A549 (cell line): Measurements from ENCODE around the gene NCOR2. TPM values are rescaled to one million over a fixed set of nuclear protein-coding genes. Genes with fewer than 3 reads are reported as not detected.

Experiments
- ATAC-seq, 2 experiments: fragments of 200-7000 bp in 1 of 2; fragments of >200 bp in 1 of 2; cut with Nextera tagmentation in 1 of 2; cut with Tn5 transposase in 1 of 2; 3 replicates each; pipeline versions ENCODE4 v1.8.0 to v1.9.1; 2018 to 2020; ENCODE audit warnings: mild to moderate bottlenecking in 1 of 2, moderate library complexity in 1 of 2
- CTCF ChIA-PET: fragments of 300-600 bp; sonication (Branson Sonifier 250); formaldehyde crosslinking; extraction: SDS; loops from one replicate; lab custom pipeline; 2021; ENCODE audit warnings: antibody characterized with exemption, inconsistent platforms; lab: Yijun Ruan, JAX
- POLR2A ChIA-PET: fragments of 350-600 bp; formaldehyde crosslinking; extraction: SDS; loops from one replicate; lab custom pipeline; 2021; ENCODE audit warnings: antibody characterized with exemption, inconsistent platforms; lab: Yijun Ruan, JAX
- DNase-seq, 2 experiments: peaks; one replicate each; pipeline versions ENCODE4 v3.0.0 to v3.0.0-alpha.2; 2011 to 2016; ENCODE audit warnings: low read depth in 1 of 2, low spot score in 1 of 2
- FAIRE-seq: peaks from 2 replicates; lab custom pipeline; 2011; peaks lifted over from hg19 to GRCh38; lab: Jason Lieb, UNC
- H3K27ac ChIP-seq, 2 experiments: fragments of >200 bp; sonication (Bioruptor Twin); formaldehyde crosslinking; 3 replicates each; pipeline ENCODE4 v1.5.1; 2016 to 2017
- H3K4me1 ChIP-seq: fragments of >200 bp; sonication (Bioruptor Twin); formaldehyde crosslinking; 3 replicates; pipeline ENCODE4 v1.6.1; 2016
- H3K4me2 ChIP-seq: fragments of >200 bp; sonication (Bioruptor Twin); formaldehyde crosslinking; 3 replicates; pipeline ENCODE4 v1.6.1; 2016
- H3K4me3 ChIP-seq: fragments of >200 bp; sonication (Bioruptor Twin); formaldehyde crosslinking; 3 replicates; pipeline ENCODE4 v1.5.1; 2016
- H3K9me3 ChIP-seq: fragments of >200 bp; sonication (Bioruptor Twin); formaldehyde crosslinking; 3 replicates; pipeline ENCODE4 v1.6.1; 2016
- CEBPB ChIP-seq, 2 experiments: fragments of >200 bp in 1 of 2; sonication (Bioruptor Twin) in 1 of 2; formaldehyde crosslinking in 1 of 2; IDR thresholded peaks; 2 replicates each; pipeline ENCODE4 v1.6.1; 2012 to 2016
- CHD2 ChIP-seq: fragments of 150-350 bp; IDR thresholded peaks from 2 replicates; pipeline ENCODE4 v1.6.1; 2014; ENCODE audit warnings: low read length; ENCODE audit not compliant: partially characterized antibody
- EHF ChIP-seq: fragments of 250-450 bp; sonication (Bioruptor Pico); IDR thresholded peaks from 2 replicates; pipeline ENCODE4 v1.5.0; 2020; ENCODE audit warnings: mild to moderate bottlenecking
- ESRRA ChIP-seq: fragments of 150-350 bp; IDR thresholded peaks from 2 replicates; pipeline ENCODE4 v1.6.1; 2014; ENCODE audit warnings: mild to moderate bottlenecking, low read length, borderline replicate concordance
- FOSB ChIP-seq: fragments of 250-450 bp; sonication (Bioruptor Pico); IDR thresholded peaks from 2 replicates; pipeline ENCODE4 v1.5.0; 2020; ENCODE audit warnings: mild to moderate bottlenecking, moderate library complexity
- FOSL2 ChIP-seq, 2 experiments: fragments of 450-650 bp in 1 of 2; fragments of >200 bp in 1 of 2; sonication (Bioruptor Twin) in 1 of 2; formaldehyde crosslinking; IDR thresholded peaks; 2 replicates each; pipeline versions ENCODE4 v1.5.0 to v1.6.1; 2016 to 2020; ENCODE audit warnings: mild to moderate bottlenecking in 1 of 2, moderate library complexity in 1 of 2
- HOXA7 ChIP-seq: fragments of 250-450 bp; sonication (Bioruptor Pico); IDR thresholded peaks from 2 replicates; pipeline ENCODE4 v1.5.0; 2020; ENCODE audit warnings: mild to moderate bottlenecking, moderate library complexity
- KDM1A ChIP-seq: fragments of 200-600 bp; sonication (generic); IDR thresholded peaks from 2 replicates; pipeline ENCODE4 v1.6.1; 2016; ENCODE audit warnings: low read depth, mild to moderate bottlenecking
- MAFK ChIP-seq: fragments of 450-650 bp; IDR thresholded peaks from 2 replicates; pipeline ENCODE4 v1.6.1; 2014; ENCODE audit not compliant: partially characterized antibody
- MYC ChIP-seq: IDR thresholded peaks from 2 replicates; pipeline ENCODE4 v1.6.1; 2012; ENCODE audit warnings: mild to moderate bottlenecking, inconsistent platforms, low read length, improper control_type of control experiment, borderline replicate concordance
- NFE2L2 ChIP-seq: fragments of 150-350 bp; conservative IDR thresholded peaks from 2 replicates; pipeline ENCODE4 v1.6.1; 2014; ENCODE audit warnings: low read length
- NPAS2 ChIP-seq: fragments of 250-450 bp; sonication (Bioruptor Pico); IDR thresholded peaks from 2 replicates; pipeline ENCODE4 v1.8.0; 2022; ENCODE audit warnings: mild to moderate bottlenecking, moderate library complexity, borderline replicate concordance
- PHF8 ChIP-seq: fragments of 200-600 bp; sonication (generic); IDR thresholded peaks from 2 replicates; pipeline ENCODE4 v1.6.1; 2016; ENCODE audit warnings: low read depth, mild to moderate bottlenecking, antibody characterized with exemption, moderate library complexity, borderline replicate concordance
- RAD21 ChIP-seq, 2 experiments: fragments of >200 bp in 1 of 2; sonication (Bioruptor Twin) in 1 of 2; formaldehyde crosslinking in 1 of 2; IDR thresholded peaks in 1 of 2; conservative IDR thresholded peaks in 1 of 2; 2 replicates in 1 of 2; 3 replicates in 1 of 2; pipeline ENCODE4 v1.6.1; 2012 to 2018; ENCODE audit warnings: inconsistent platforms in 1 of 2
- RFX5 ChIP-seq: fragments of 450-650 bp; IDR thresholded peaks from 2 replicates; pipeline ENCODE4 v1.7.1; 2014; ENCODE audit warnings: antibody characterized with exemption, mild to moderate bottlenecking, moderate library complexity
- SMC3 ChIP-seq: fragments of >200 bp; sonication (Bioruptor Twin); formaldehyde crosslinking; IDR thresholded peaks from 3 replicates; pipeline ENCODE4 v1.6.1; 2018; ENCODE audit warnings: inconsistent platforms
- WGBS: methylation state at CpG from one replicate; pipeline ENCODE4 v1.1.6; 2017; ENCODE audit errors: missing lambda C conversion rate; 5-methylcytosine and 5-hydroxymethylcytosine counted together
- polyA plus RNA-seq, 4 experiments: library from polyadenylated mRNA; depleted of rRNA in 3 of 4; stranded (reverse); fragments of >200 nt; fragmentation: RNase III in 1 of 4; extraction: RNeasy Plus Mini Kit Qiagen cat#74134 plus additional on column Dnase treatment in 1 of 4; gene quantifications; 2 replicates in 3 of 4; 3 replicates in 1 of 4; pipeline ENCODE4 v1.2.3, GENCODE V29; 2011 to 2017
- TF ChIP-seq, protein P1 (sequence below): IDR thresholded peaks from 2 replicates; pipeline ENCODE4 v1.6.1; 2012
- TF ChIP-seq, protein P2 (sequence below): fragments of 250-450 bp; sonication (Bioruptor Pico); IDR thresholded peaks from 2 replicates; pipeline ENCODE4 v1.5.0; 2021; ENCODE audit warnings: mild to moderate bottlenecking, moderate library complexity, borderline replicate concordance
- TF ChIP-seq, protein P3 (sequence below): fragments of >200 bp; sonication (Bioruptor Twin); formaldehyde crosslinking; IDR thresholded peaks from 3 replicates; pipeline ENCODE4 v1.5.1; 2016
- TF ChIP-seq, protein P4 (sequence below): fragments of 450-650 bp; IDR thresholded peaks from 2 replicates; pipeline ENCODE4 v1.6.1; 2014; ENCODE audit warnings: antibody characterized with exemption
- TF ChIP-seq, protein P5 (sequence below): fragments of 250-450 bp; sonication (Bioruptor Pico); IDR thresholded peaks from 2 replicates; pipeline ENCODE4 v1.5.0; 2020; ENCODE audit warnings: low read depth, mild to moderate bottlenecking, moderate library complexity

Gene NCOR2
- polyA plus RNA-seq, 2 of the 4 experiments (the other 2 are of a cell fraction) = 14.1 to 151 TPM

DNA sequence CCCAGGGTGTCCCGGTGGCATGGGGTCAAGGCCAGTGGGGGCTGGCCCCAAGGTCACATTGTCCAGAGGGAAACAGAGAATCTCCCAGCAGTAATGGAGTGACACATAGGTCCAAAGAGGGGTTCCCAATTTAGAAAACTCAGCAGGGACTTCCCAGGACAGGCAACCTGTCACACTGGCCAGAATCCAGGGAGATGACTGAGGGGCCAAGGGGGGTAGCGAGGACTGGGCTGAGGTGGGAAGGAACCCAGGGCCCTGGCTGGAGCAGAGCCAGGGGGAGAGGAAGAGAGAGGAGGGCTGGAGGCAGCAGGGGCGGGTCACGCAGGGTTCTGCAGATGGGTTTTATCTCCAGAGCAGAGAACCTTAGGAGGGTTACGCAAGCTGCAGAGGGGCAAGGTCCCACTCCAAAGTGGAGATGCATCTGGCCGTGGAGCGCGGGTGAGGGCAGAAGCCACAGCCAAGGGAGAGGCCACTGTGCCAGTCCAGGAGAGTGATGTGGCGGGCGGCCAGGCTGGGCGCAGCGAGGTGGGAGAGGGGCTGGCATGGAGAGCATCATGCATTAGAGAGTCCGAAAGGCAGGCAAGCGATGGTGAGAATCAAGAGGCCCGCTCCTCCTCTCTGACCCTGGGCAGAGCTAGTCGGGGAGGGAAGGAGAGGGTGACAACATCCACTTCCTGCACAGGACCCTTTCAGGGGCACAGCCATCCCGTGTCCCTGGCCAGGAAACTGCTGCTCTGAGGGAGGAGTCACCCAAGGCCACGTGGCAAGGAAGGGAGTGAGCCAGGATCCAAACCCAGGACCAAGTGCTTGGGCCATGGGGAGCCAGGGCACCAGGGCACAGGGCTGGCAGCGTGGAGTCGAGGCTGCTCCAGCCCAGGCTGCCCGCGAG lies 29.0 kb downstream of the NCOR2 start:
- WGBS = 78% methylated on average over 21 of the region's 22 CpGs
- H3K4me2 ChIP-seq = 0 out of 3 replicates have a peak overlapping the region, but pooled peaks have one; percentile 6
- no peak for FAIRE-seq
- CTCF ChIA-PET = interaction anchor here (0.6 to 1.8 kb wide), 4 partner anchors 19 to 233 kb away, joined by 3 to 6 read pairs (median 4); no protein-coding TSS in a partner anchor
- POLR2A ChIA-PET = interaction anchor here (1.4 kb wide), 1 partner anchor 19 kb away, joined by 6 read pairs; no protein-coding TSS in a partner anchor
- H3K4me3 ChIP-seq = no peak overlapping the region
- no peak for TF ChIP-seq SMC3
- peak; percentile 57 to 83; a peak in 3 of 4 replicates for TF ChIP-seq CEBPB (IDR thresholded peaks at IDR 0.05)
- TF ChIP-seq, all 56 proteins: peak for 1
- Histone ChIP-seq H3K4me1 (peaks cover 78% of the 10 kb centered on the region), H3K27ac (peak overlapping the region in 1 of 2 experiments; percentile 61; a peak in 3 of 6 replicates), H3K9me3 (no peaks in the 10 kb centered on the region)
- no peak for DNase-seq
- ATAC-seq = peak in 1 of 2 experiments; percentile 9; a peak in 2 of 6 replicates

DNA sequence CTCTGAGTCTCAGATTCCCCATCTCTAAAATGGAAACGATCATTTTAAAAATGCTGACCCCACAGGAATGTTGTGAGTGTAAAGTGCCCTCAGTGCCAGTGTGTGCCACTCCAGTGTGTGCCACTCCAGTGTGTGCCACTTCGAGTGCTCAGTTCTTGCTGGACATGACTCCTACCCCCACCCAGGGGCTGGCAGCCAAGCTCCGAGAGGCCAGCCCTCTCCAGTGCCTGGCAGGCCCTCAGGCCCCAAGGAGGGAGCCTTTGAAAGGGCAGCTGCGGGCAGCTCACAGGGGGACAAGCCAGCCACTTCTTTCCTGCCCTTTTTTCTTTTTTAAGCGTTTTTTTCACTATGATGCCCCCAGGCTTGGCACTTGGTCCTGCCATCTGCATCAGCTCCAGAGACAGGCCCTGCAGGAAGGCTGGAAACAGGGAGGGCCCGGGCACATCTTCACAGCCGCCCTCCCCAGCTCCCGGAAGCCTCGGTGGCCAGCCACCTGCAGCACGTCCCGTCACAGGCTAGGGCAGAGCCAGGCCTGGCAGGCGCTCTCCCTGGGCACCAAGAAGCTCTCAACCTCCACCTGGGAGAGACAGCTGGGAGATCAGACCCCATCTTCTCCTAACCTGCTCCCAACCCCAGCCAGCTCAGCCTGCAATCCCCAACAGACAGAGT lies 29.8 kb downstream of the NCOR2 start:
- ATAC-seq = no peak
- no peaks in the 10 kb centered on the region for H3K9me3 ChIP-seq
- TF ChIP-seq, protein P1, sequence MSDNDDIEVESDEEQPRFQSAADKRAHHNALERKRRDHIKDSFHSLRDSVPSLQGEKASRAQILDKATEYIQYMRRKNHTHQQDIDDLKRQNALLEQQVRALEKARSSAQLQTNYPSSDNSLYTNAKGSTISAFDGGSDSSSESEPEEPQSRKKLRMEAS = no peak
- TF ChIP-seq RAD21 (conservative IDR thresholded peaks at IDR 0.05 in 1 of 2, IDR thresholded peaks at IDR 0.05 in 1 of 2) (no peak), MAFK (peak; percentile 73)
- no peak for DNase-seq
- CTCF ChIA-PET = interaction anchor here (1.6 to 1.8 kb wide), 2 partner anchors 18 to 25 kb away, joined by 5 to 6 read pairs; no protein-coding TSS in a partner anchor
- 84% methylated on average over 12 of the region's 12 CpGs for WGBS
- POLR2A ChIA-PET = no interaction called here
- H3K4me2 ChIP-seq = no peak overlapping the region; the same call in 2 of the 3 replicates
- FAIRE-seq = no peak
- H3K4me3 ChIP-seq = no peak overlapping the region
- peaks cover 70% of the 10 kb centered on the region for H3K4me1 ChIP-seq
- peak overlapping the region in 1 of 2 experiments; percentile 61; a peak in 3 of 6 replicates for H3K27ac ChIP-seq

DNA sequence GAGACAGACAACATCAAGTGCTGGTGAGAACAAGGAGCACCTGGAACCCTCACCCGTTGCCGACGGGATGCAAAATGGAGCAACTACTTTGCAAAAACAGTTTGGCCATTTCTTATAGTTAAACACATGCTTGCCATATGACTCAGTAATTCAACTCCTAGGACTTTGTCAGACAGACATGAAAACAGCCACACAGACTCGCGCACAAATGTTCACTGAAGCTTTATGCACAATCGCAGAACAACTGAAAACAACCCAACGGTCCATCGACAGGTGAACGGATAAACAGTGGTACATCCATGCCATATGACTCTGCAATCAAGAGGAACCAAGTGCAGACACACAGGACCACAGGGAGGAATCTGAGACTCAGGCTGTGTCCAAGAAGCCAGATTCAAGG lies 30.8 kb downstream of the NCOR2 start:
- Histone ChIP-seq H3K27ac (no peak overlapping the region), H3K4me3 (no peak overlapping the region), H3K4me2 (no peak overlapping the region; the same call in 2 of the 3 replicates), H3K9me3 (no peaks in the 10 kb centered on the region), H3K4me1 (peaks cover 60% of the 10 kb centered on the region)
- ChIA-PET CTCF (interaction anchor here (1.8 kb wide), 1 partner anchor 17 kb away, joined by 5 read pairs; no protein-coding TSS in a partner anchor), POLR2A (no interaction called here)
- ATAC-seq (no peak), DNase-seq (no peak), FAIRE-seq (no peak)
- WGBS = 94% methylated on average over 9 of the region's 9 CpGs
- TF ChIP-seq HOXA7 (CRISPR knock-in tag) (no peak), PHF8 (no peak), KDM1A (no peak), NPAS2 (no peak), FOSL2 (IDR thresholded peaks at IDR 0.05) (no peak), FOSL2 (CRISPR knock-in tag; IDR thresholded peaks at IDR 0.05) (no peak), MYC (no peak), RAD21 (conservative IDR thresholded peaks at IDR 0.05 in 1 of 2, IDR thresholded peaks at IDR 0.05 in 1 of 2) (no peak), ESRRA (no peak), NFE2L2 (no peak), EHF (CRISPR knock-in tag) (no peak), FOSB (no peak), RFX5 (no peak), CHD2 (no peak)
- TF ChIP-seq, protein P2, sequence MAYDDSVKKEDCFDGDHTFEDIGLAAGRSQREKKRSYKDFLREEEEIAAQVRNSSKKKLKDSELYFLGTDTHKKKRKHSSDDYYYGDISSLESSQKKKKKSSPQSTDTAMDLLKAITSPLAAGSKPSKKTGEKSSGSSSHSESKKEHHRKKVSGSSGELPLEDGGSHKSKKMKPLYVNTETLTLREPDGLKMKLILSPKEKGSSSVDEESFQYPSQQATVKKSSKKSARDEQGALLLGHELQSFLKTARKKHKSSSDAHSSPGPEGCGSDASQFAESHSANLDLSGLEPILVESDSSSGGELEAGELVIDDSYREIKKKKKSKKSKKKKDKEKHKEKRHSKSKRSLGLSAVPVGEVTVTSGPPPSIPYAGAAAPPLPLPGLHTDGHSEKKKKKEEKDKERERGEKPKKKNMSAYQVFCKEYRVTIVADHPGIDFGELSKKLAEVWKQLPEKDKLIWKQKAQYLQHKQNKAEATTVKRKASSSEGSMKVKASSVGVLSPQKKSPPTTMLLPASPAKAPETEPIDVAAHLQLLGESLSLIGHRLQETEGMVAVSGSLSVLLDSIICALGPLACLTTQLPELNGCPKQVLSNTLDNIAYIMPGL (CRISPR knock-in tag) = no peak
- TF ChIP-seq, protein P3, sequence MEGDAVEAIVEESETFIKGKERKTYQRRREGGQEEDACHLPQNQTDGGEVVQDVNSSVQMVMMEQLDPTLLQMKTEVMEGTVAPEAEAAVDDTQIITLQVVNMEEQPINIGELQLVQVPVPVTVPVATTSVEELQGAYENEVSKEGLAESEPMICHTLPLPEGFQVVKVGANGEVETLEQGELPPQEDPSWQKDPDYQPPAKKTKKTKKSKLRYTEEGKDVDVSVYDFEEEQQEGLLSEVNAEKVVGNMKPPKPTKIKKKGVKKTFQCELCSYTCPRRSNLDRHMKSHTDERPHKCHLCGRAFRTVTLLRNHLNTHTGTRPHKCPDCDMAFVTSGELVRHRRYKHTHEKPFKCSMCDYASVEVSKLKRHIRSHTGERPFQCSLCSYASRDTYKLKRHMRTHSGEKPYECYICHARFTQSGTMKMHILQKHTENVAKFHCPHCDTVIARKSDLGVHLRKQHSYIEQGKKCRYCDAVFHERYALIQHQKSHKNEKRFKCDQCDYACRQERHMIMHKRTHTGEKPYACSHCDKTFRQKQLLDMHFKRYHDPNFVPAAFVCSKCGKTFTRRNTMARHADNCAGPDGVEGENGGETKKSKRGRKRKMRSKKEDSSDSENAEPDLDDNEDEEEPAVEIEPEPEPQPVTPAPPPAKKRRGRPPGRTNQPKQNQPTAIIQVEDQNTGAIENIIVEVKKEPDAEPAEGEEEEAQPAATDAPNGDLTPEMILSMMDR = no peak
- TF ChIP-seq, protein P4, sequence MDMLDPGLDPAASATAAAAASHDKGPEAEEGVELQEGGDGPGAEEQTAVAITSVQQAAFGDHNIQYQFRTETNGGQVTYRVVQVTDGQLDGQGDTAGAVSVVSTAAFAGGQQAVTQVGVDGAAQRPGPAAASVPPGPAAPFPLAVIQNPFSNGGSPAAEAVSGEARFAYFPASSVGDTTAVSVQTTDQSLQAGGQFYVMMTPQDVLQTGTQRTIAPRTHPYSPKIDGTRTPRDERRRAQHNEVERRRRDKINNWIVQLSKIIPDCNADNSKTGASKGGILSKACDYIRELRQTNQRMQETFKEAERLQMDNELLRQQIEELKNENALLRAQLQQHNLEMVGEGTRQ = no peak
- TF ChIP-seq, protein P5, sequence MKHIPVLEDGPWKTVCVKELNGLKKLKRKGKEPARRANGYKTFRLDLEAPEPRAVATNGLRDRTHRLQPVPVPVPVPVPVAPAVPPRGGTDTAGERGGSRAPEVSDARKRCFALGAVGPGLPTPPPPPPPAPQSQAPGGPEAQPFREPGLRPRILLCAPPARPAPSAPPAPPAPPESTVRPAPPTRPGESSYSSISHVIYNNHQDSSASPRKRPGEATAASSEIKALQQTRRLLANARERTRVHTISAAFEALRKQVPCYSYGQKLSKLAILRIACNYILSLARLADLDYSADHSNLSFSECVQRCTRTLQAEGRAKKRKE (CRISPR knock-in tag) = no peak
